Fibroblast of villous mesenchyme (primary cell): ENCODE data around the gene MLLT3. TPM values are rescaled to one million over a fixed set of nuclear protein-coding genes. Genes with fewer than 3 reads are reported as not detected.

Experiments
- DNase-seq: peaks from one replicate; pipeline ENCODE4 v3.0.0-alpha.2; 2010; ENCODE audit warnings: low read depth
- H3K4me3 ChIP-seq: 2 replicates; pipeline ENCODE4 v1.5.1; 2011; ENCODE audit warnings: low read depth, mild to moderate bottlenecking, low read length
- total RNA-seq: library from RNA; depleted of rRNA; stranded (reverse); fragments of >200 nt; gene quantifications from 2 replicates; pipeline ENCODE4 v1.2.3, GENCODE V29; 2012
- TF ChIP-seq, protein P1 (sequence below): IDR thresholded peaks from 2 replicates; pipeline ENCODE4 v1.5.1; 2012; ENCODE audit warnings: low read depth, mild to moderate bottlenecking, low read length; ENCODE audit not compliant: insufficient read depth

The MLLT3 gene
- total RNA-seq, 1 donor: 44.9 TPM

DNA sequence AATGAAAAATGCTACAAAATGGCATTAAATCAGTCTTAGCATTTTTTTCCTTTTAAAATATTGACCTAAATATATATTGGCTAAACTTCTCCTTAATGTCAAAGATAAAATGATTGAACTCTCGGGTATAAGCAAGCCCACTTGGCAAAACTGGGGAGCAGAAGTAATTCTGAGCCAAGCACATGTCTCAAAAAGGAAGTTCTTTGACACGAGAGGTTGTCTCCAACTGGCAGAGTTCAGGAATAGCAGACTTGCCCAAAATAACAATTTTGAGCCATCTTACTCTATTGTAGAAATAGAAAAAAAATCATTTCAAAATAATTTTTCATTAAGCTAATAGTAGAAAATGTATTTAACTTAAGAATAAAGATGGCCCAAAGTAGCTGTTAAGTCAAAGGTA lies 10.4 kb upstream of the MLLT3 start:
- no peak for DNase-seq
- TF ChIP-seq, protein P1, sequence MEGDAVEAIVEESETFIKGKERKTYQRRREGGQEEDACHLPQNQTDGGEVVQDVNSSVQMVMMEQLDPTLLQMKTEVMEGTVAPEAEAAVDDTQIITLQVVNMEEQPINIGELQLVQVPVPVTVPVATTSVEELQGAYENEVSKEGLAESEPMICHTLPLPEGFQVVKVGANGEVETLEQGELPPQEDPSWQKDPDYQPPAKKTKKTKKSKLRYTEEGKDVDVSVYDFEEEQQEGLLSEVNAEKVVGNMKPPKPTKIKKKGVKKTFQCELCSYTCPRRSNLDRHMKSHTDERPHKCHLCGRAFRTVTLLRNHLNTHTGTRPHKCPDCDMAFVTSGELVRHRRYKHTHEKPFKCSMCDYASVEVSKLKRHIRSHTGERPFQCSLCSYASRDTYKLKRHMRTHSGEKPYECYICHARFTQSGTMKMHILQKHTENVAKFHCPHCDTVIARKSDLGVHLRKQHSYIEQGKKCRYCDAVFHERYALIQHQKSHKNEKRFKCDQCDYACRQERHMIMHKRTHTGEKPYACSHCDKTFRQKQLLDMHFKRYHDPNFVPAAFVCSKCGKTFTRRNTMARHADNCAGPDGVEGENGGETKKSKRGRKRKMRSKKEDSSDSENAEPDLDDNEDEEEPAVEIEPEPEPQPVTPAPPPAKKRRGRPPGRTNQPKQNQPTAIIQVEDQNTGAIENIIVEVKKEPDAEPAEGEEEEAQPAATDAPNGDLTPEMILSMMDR: no peak
- no peak overlapping the region for H3K4me3 ChIP-seq

DNA sequence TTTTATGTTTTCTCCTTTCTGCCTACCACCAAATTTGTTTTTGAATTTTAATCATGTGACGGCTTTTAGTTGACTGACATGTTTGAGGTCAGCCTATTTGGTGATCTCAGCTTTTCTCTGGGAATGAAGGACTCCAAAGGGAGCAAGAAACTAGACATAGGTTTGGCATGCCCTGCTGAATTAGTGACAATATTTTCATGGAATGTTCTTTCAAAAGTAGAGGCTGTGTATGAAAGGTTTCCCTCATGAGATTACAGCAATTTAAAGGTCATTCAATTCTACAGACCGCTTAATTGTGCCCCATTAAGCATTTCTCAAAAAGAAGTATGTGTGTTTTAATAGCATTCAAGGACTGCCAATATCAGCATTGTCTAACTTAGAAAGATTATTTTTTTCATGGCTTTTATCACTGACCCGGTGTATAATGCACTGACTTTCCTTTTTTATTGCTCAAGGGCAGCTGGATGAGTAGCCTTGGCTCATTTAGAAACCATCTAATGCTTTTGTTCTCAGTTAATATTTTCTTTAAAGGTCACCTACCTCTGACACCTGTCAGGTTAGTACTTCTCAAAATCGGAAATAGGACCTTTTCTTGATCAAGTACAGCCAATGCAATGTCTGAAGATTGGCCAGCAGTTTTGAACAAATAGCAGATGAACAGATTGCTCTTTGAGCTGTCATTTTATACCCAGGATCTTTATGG lies 8.1 kb upstream of the MLLT3 start:
- no peak for DNase-seq
- no peak overlapping the region for H3K4me3 ChIP-seq
- TF ChIP-seq, protein P1: no peak

DNA sequence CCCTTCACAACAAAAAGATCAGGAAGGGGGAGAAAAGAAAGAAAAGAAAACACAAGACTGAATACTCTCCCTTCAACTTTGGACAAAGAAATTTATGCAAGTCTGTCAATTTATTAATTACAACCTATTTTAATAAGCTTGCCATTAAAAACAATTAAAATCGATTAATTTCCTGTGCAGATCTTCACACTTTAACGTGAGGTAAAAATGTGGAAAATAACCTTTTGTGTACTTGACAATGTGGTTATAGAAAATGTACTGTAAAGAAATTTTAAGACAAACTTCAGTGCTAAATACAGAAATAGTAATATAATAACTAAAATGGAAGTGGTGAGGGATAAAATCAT lies 2.7 kb upstream of the MLLT3 start:
- TF ChIP-seq, protein P1: no peak
- no peak for DNase-seq
- H3K4me3 ChIP-seq: no peak overlapping the region

DNA sequence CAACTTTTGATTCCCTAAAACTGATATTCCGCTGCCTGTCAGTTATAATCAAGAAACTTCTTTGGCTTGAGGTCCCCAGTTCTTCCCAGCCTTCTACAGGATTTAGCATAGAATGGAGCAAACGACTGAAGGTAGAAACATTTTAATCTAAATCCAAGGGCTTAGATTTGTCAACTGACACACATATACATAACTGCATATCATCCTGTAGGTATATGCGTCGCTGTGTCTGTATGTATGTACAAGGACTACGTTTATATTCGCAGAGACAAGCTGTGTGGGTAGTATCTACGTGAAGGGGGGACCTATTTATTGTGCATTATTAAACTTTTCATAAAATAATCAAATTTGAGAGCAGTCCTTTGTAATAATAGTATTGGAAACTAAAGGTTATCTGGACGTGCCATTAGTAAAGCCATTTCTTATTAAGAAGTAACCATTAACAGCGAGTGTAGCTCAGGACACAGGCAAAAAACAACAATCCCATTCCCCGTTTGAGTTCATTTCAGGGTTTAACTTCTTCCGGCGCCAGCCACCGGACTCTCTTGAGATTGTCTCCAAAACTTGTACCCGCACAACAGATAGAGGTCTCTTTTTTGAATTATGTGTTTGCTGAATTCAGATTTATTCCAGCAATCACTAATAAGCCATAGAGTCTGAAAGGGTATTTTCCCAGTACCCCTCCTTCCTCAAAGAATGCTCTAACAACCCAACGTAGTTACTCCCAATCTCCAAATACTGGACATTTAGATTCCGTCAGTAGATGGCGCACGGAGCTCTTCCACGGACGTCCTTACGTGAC lies 2.1 kb upstream of the MLLT3 start:
- H3K4me3 ChIP-seq: peak overlapping the region; percentile 94
- DNase-seq: peak; percentile 82
- TF ChIP-seq, protein P1: peak; percentile 80

DNA sequence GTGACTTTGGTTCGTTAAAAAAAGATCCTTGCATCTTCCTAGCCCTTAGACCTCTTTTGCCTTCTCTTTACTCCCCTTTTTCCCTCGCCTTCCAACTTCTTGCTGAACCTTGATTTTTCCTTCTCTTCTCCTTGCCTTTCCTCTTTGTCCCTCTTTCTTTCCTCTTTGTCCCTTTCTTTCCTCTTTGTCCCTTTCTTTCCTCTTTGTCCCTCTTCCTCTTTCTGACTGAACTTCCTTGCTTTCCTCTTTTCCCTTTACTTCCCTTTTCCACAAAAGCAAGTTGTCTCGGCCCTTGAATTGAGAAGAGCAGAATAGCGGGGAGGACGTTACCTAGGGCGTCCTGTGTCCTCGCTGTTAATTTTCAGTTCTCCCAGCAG lies 1.4 kb upstream of the MLLT3 start:
- no peak for DNase-seq
- peak overlapping the region; percentile 94 for H3K4me3 ChIP-seq
- TF ChIP-seq, protein P1: no peak

DNA sequence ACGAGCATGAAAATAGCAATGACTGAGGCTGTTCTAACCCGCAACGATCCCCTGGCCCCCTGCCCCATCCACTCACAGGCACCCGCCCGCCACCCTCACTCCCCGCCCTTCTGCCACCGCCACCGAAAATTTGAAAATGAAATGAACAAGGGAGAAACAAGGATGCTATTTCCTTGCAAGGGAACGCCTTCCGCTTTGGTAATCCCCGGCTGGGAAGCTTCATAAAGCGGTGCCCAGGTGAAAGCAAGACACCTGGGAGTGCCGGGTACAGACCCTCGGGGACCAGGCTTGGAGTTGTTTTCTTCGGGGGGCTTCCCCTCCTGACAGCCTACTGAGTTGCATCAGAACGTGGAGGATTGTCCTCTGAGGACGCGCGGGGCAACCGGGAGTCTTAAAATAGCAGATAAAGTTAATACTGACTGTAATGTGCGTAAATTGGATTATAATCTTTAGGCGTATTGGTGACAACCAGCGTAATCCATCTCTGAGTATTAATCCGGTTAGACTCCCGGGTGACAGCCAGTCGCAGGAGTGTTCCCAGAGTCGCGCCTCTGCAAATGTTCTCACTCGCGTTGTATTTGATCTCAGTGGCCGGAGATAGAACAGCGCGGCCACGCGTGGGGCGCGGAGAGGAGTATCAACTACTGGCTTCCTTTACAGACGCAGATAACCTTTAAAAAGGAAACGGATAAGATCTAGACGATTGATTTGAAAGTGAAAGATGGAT lies 885 bp upstream of the MLLT3 start:
- TF ChIP-seq, protein P1: no peak
- no peak for DNase-seq
- H3K4me3 ChIP-seq: peak overlapping the region; percentile 94
